ENCODE data around the gene C9orf50.
"Not testable (repeated sequence)": the region's sequence is repeated elsewhere in the genome, so short reads cannot be mapped to it uniquely, and the experiment has no call there.

The C9orf50 gene

DNA sequence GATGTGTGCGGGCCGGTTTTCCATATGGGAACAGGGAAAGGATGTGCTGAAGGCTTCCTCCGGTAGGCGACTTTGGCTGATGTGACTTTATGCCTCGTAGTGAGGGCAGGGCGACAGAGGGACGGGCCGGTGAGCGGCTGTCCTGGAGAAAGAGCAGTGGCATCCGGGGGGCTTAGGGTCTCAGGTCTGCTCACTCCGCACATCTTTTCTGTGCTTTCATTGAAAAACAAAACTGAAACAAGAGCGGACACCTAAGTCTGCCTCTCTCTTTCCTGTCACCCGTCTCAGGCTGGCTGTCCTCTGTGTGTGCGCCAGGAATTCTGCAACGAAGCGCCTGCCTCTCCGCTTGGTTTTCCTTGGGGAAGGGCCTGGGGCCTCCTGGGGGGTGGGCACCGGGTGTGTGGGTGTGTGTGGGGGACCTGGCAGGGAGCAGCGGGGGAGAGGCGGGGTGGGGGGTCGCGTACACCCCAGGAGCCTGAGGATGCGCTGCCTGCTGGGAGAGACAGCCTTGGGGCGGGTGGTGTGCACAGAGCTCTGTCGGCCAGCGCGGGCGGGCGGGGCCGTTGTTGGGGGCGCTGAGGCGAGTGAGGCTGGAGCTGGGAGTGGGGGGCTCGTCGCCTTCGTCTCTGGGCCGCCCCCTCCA, 44.0 kb upstream of the C9orf50 start:
- TF ChIP-seq POLR2A (IDR thresholded peaks at IDR 0.05; ENCODE audit: low read depth, low read length) = no peak
- TF ChIP-seq POLR2AphosphoS5 (IDR thresholded peaks at IDR 0.05; ENCODE audit: low read depth, low read length) = no peak
- no peak for TF ChIP-seq SPI1 (IDR thresholded peaks at IDR 0.05; ENCODE audit: low read depth, low read length)
- no peak for TF ChIP-seq TAF1 (IDR thresholded peaks at IDR 0.05; ENCODE audit: low read depth, low read length)
- no peak for TF ChIP-seq POU2F2 (IDR thresholded peaks at IDR 0.05; ENCODE audit: low read depth, low read length)
- no peak for TF ChIP-seq PAX5 (IDR thresholded peaks at IDR 0.05; ENCODE audit: insufficient read depth, low read length, severe bottlenecking)
- no peak for FAIRE-seq
- no peak for DNase-seq (ENCODE audit: insufficient read length, low spot score)

- not testable (repeated sequence) for DNase-seq (ENCODE audit: insufficient read length, low spot score); FAIRE-seq
Observed at GRCh38 chr9:129662239-129662638, 41.3 kb upstream of the C9orf50 start.

DNA sequence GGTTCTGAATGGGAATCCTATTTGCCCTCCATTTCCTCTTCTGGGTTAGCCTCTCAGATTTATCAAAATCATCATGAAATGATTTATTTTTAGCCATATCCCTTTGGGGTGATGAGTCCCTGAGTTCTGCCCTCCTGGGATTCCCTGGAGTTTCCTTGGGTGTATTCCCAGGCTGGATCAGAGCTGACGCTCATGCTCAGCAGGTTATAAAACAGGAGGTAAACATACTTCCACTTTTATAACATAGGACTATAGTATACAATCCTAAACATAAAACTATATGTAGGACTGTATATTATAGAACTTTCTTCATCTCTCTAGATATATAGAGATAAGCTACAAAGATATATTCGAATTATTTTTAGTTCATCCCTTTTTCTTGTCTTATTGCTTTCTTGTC, 40.1 kb upstream of the C9orf50 start:
- DNase-seq (ENCODE audit: insufficient read length, low spot score) (no peak), FAIRE-seq (no peak)

DNA sequence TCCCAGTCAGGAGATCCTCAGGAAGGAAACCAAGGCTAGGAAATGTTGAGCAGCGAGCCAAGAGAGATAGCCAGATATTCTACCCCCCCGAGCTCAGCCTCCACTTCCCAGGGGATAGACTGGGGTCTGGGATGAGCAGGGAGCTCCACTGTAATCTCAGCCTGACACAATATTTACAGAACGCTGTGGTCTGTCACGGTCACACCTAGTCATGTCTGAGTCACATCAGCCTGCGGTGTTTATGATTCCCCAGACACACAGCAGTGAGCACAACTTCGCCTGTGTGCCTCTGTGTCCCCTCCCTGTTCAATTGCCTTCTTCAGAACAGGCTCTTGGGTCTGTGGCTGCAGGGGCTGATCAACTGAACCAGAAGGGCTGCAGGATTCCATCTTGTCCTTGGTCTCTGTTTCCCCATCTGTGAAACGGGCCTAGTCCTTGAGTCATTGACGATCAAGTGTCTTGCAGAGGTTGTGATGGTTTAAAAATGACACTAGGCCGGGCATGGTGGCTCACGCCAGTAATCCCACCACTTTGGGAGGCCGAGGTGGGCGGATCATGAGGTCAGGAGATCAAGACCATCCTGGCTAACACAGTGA, 36.0 kb upstream of the C9orf50 start:
- FAIRE-seq = no peak
- DNase-seq (ENCODE audit: insufficient read length, low spot score) = no peak

More for the DNA sequence above, 40.1 kb upstream of the C9orf50 start:
- no peak for TF ChIP-seq SPI1 (IDR thresholded peaks at IDR 0.05; ENCODE audit: low read depth, low read length)
- no peak for TF ChIP-seq POLR2A (IDR thresholded peaks at IDR 0.05; ENCODE audit: low read depth, low read length)
- no peak for TF ChIP-seq POLR2AphosphoS5 (IDR thresholded peaks at IDR 0.05; ENCODE audit: low read depth, low read length)
- TF ChIP-seq POU2F2 (IDR thresholded peaks at IDR 0.05; ENCODE audit: low read depth, low read length) = no peak
- TF ChIP-seq PAX5 (IDR thresholded peaks at IDR 0.05; ENCODE audit: insufficient read depth, low read length, severe bottlenecking) = no peak
- no peak for TF ChIP-seq TAF1 (IDR thresholded peaks at IDR 0.05; ENCODE audit: low read depth, low read length)

GRCh38 chr9:129655696-129656095, 34.8 kb upstream of the C9orf50 start:
- DNase-seq (ENCODE audit: insufficient read length, low spot score) = no peak
- FAIRE-seq = no peak
- TF ChIP-seq POU2F2 (IDR thresholded peaks at IDR 0.05; ENCODE audit: low read depth, low read length) = no peak
- TF ChIP-seq PAX5 (IDR thresholded peaks at IDR 0.05; ENCODE audit: insufficient read depth, low read length, severe bottlenecking) = no peak
- no peak for TF ChIP-seq POLR2AphosphoS5 (IDR thresholded peaks at IDR 0.05; ENCODE audit: low read depth, low read length)
- no peak for TF ChIP-seq POLR2A (IDR thresholded peaks at IDR 0.05; ENCODE audit: low read depth, low read length)
- no peak for TF ChIP-seq TAF1 (IDR thresholded peaks at IDR 0.05; ENCODE audit: low read depth, low read length)
- no peak for TF ChIP-seq SPI1 (IDR thresholded peaks at IDR 0.05; ENCODE audit: low read depth, low read length)

More for the DNA sequence above, 36.0 kb upstream of the C9orf50 start:
- TF ChIP-seq TAF1 (IDR thresholded peaks at IDR 0.05; ENCODE audit: low read depth, low read length) (no peak), POLR2AphosphoS5 (IDR thresholded peaks at IDR 0.05; ENCODE audit: low read depth, low read length) (no peak), PAX5 (IDR thresholded peaks at IDR 0.05; ENCODE audit: insufficient read depth, low read length, severe bottlenecking) (no peak), POLR2A (IDR thresholded peaks at IDR 0.05; ENCODE audit: low read depth, low read length) (no peak), POU2F2 (IDR thresholded peaks at IDR 0.05; ENCODE audit: low read depth, low read length) (no peak), SPI1 (IDR thresholded peaks at IDR 0.05; ENCODE audit: low read depth, low read length) (no peak)

GRCh38 chr9:129655154-129655553, 34.3 kb upstream of the C9orf50 start:
- DNase-seq (ENCODE audit: insufficient read length, low spot score) (no peak), FAIRE-seq (no peak)
- no peak for TF ChIP-seq POU2F2 (IDR thresholded peaks at IDR 0.05; ENCODE audit: low read depth, low read length)
- no peak for TF ChIP-seq TAF1 (IDR thresholded peaks at IDR 0.05; ENCODE audit: low read depth, low read length)
- no peak for TF ChIP-seq SPI1 (IDR thresholded peaks at IDR 0.05; ENCODE audit: low read depth, low read length)
- no peak for TF ChIP-seq PAX5 (IDR thresholded peaks at IDR 0.05; ENCODE audit: insufficient read depth, low read length, severe bottlenecking)

GRCh38 chr9:129654554-129655040, 33.7 kb upstream of the C9orf50 start:
- no peak for DNase-seq (ENCODE audit: insufficient read length, low spot score)
- no peak for FAIRE-seq
- no peak for TF ChIP-seq SPI1 (IDR thresholded peaks at IDR 0.05; ENCODE audit: low read depth, low read length)
- no peak for TF ChIP-seq POLR2AphosphoS5 (IDR thresholded peaks at IDR 0.05; ENCODE audit: low read depth, low read length)
- TF ChIP-seq TAF1 (IDR thresholded peaks at IDR 0.05; ENCODE audit: low read depth, low read length) = no peak
- no peak for TF ChIP-seq PAX5 (IDR thresholded peaks at IDR 0.05; ENCODE audit: insufficient read depth, low read length, severe bottlenecking)
- TF ChIP-seq POLR2A (IDR thresholded peaks at IDR 0.05; ENCODE audit: low read depth, low read length) = no peak
- TF ChIP-seq POU2F2 (IDR thresholded peaks at IDR 0.05; ENCODE audit: low read depth, low read length) = no peak

- DNase-seq (ENCODE audit: insufficient read length, low spot score) = no peak
- TF ChIP-seq TAF1 (IDR thresholded peaks at IDR 0.05; ENCODE audit: low read depth, low read length) (no peak), SPI1 (IDR thresholded peaks at IDR 0.05; ENCODE audit: low read depth, low read length) (no peak), POLR2A (IDR thresholded peaks at IDR 0.05; ENCODE audit: low read depth, low read length) (no peak), POLR2AphosphoS5 (IDR thresholded peaks at IDR 0.05; ENCODE audit: low read depth, low read length) (no peak)
- FAIRE-seq = no peak
Observed at GRCh38 chr9:129653823-129654553, 33.1 kb upstream of the C9orf50 start.

- DNase-seq (ENCODE audit: insufficient read length, low spot score) = no peak
- no peak for FAIRE-seq
- TF ChIP-seq TAF1 (IDR thresholded peaks at IDR 0.05; ENCODE audit: low read depth, low read length) = no peak
- TF ChIP-seq POLR2AphosphoS5 (IDR thresholded peaks at IDR 0.05; ENCODE audit: low read depth, low read length) = no peak
- no peak for TF ChIP-seq PAX5 (IDR thresholded peaks at IDR 0.05; ENCODE audit: insufficient read depth, low read length, severe bottlenecking)
- TF ChIP-seq POLR2A (IDR thresholded peaks at IDR 0.05; ENCODE audit: low read depth, low read length) = no peak
- TF ChIP-seq POU2F2 (IDR thresholded peaks at IDR 0.05; ENCODE audit: low read depth, low read length) = no peak
- TF ChIP-seq SPI1 (IDR thresholded peaks at IDR 0.05; ENCODE audit: low read depth, low read length) = no peak
Observed at GRCh38 chr9:129650680-129651235, 29.9 kb upstream of the C9orf50 start.

Data from GM12891 (cell line).